Sciatic nerve (tissue), 2 donors: ENCODE measurements around the gene TMEM80. TPM values are rescaled to one million over a fixed set of nuclear protein-coding genes. Genes with fewer than 3 reads are reported as not detected.

ENCODE experiments used
- ATAC-seq: fragments of 200-7000 bp; cut with Tn5 transposase; one replicate; pipeline ENCODE4 v1.9.1; 2020; ENCODE audit warnings: mild to moderate bottlenecking, moderate library complexity
- DNase-seq: peaks from one replicate; pipeline ENCODE4 v3.0.0-alpha.2; 2020; ENCODE audit warnings: low spot score
- intact Hi-C: fragments of 100-400 bp; cut with DNase I; formaldehyde crosslinking; loops from one replicate; pipeline ENCODE4 v1.14.2; 2022
- total RNA-seq: library from RNA; stranded (reverse); fragmentation: NEBNext Ultra II Directional; extraction: Animal tissue kit (Norgen Biotek cat#: 25700); gene quantifications from one replicate; pipeline ENCODE4 v1.2.1, GENCODE V29; 2021
- donor health status: DM: no; HTN: no; CAD: no.
- donor health status: DM: no; HTN: no; CAD: no.

The TMEM80 gene
- total RNA-seq, 1 donor from 2014 or later, result 28.4 TPM

DNA sequence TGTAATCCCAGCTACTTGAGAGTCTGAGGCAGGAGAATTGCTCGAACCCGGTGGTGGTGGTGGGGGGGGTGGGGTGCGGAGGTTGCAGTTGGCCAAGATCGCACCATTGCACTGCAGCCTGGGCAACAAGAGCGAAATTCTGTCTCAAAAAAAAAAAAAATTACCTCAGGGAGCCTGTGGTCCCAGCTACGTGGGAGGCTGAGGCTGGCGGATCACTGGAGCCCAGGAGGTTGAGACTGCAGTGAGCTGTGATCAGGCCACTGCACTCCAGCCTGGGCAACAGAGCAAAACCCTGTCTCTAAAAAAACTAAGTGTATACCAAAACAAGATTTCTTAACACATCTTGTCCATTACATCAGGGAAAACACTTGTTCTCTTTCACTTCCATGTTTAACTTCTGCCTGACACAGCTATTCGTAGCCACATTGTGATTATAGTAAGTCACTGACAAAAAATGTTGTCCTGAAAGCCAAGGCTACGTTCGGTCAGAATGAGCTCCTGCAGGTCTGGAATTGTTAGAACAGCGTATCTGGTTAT, 1.4 kb downstream of the TMEM80 start:
- intact Hi-C loops, result no loop called here
- no peak for DNase-seq
- peak; percentile 6 for ATAC-seq

DNA sequence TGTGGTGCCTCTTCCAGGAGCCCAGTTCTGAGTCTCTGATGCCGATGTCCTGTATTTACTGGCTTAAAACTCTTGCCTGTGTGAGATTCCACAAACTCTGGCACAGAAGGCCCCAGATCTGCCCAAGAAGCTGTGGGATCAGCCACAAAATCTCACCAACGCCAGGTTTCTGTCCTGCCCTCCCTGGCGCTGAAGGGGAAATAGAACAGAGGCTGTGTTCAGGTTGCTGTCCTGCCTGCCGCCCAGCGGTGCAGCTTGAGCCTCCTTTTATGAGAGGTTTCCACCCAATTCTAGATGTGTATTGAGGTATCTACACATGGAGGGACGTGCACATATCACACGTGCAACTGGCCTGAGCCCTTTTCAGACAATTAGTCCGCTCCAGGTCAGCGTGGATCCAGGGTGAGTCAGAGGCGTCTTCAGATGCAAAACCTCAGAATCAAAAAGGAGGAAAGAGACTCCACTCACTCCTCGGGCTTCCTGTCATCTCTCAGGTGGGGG, 2.2 kb downstream of the TMEM80 start:
- DNase-seq (no peak), ATAC-seq (no peak)
- intact Hi-C loops, result no loop called here

DNA sequence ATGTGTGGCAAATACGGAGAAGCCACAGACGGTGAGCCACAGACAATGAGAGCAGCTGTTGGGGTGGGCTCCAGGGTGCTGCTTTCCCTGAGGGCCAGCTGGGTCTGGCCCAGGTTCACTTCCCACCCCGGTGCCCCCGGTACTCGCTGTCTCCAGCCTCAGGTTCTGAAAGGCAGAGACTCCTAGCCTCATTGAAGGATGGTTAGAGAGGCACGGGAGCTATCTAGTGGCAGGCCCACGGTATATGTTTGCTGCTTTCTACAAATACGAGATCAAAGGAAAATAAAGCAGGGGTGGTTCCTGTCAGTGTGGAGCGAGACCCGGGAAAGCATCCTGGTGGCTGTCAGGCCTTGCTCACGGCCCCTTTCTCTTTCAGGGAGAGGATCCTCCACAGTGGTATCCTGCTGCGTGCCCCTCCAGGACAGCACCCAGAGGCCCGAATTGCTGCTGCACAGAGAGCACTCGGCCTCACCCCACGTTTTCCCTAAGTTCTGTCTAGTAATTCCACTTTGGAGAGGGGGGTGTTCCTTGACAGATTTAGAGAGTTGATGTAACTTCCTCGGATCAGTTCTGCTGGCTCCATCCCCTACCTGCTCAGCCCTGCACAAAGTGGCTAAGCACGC, 3.0 kb downstream of the TMEM80 start:
- intact Hi-C loops, result no loop called here
- no peak for ATAC-seq
- no peak for DNase-seq

- no peak for ATAC-seq
- no peak for DNase-seq
- intact Hi-C loops, result no loop called here
Observed at GRCh38 chr11:699116-699508, 3.5 kb downstream of the TMEM80 start.

- ATAC-seq, result no peak
- DNase-seq, result no peak
- intact Hi-C loops, result no loop called here
Observed at GRCh38 chr11:699753-700152, 4.1 kb downstream of the TMEM80 start.

- no peak for ATAC-seq
- intact Hi-C loops, result no loop called here
- no peak for DNase-seq
Observed at GRCh38 chr11:701741-702461, 6.3 kb downstream of the TMEM80 start.

DNA sequence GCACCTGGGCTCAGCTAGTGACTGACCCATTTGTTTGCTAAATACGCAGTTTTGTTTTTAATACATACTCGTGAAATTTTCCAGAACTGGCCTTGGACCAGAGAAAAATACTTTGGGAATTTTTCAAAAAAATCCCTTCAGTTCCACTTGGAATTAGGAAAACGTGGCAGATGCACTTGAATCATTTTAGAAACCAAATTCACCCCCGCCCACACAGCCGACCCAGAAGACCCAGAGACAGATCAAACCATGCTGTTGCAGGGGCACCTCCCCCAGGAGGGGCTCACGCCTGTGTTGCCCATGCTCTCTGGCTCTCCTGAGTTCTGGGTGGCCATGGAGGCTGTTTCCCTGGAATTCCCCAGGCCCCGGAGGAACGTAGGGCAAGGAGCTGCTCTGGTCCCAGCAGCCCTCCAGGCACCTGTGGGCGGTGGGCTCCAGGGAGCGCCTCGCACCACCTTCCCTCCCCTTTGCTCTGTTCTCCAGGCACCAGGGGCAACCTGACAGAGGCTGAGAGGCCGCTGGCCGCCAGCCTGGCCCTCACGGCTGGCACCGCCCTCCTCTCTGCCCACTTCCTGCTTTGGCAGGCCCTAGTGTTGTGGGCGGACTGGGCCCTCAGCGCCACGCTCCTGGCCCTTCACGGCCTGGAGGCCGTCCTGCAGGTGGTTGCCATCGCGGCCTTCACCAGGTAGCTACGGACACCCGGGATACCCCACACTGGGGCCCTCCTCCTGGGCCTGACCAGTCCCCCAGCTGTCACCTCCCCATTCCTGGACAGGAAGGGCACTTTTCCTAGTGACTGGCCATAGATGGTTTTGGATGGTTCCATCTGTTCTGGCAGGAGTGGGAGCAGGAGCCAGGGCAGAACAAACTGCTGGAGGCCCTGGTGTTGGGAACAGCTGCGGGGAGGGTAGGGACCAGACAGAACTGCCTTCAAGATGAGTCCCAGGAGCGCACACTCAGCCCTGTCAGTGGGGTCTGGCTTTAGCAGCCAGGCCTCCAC, 7.1 kb downstream of the TMEM80 start:
- intact Hi-C loops, result no loop called here
- peak; percentile 11 for ATAC-seq
- no peak for DNase-seq

DNA sequence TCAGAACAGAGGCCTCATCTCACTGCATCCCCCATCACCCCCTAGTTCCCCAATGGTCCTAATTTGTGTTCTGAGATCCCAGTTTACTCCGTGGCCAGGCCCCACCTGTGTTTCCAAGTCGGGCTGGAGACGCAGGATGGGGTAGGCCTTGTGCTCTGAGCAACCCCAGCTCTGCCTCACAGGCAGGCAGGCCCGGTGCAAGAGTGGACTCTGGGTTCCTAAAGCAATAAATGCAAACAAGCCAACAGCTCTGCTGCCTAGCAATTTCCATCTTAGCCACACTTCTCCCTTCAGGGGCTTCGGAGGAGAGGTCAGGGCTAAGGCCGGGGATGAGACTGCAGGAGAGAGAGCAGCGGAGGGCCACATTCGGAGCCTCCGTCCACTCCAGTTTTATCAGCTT, 7.9 kb downstream of the TMEM80 start:
- no peak for DNase-seq
- intact Hi-C loops, result no loop called here
- ATAC-seq, result no peak

- ATAC-seq (no peak), DNase-seq (peak; percentile 54)
- intact Hi-C loops, result no loop called here
Observed at GRCh38 chr11:704228-704674, 8.6 kb downstream of the TMEM80 start.

- peak; percentile 62 for DNase-seq
- intact Hi-C loops, result no loop called here
- ATAC-seq, result peak; percentile 2
Observed at GRCh38 chr11:704781-705645, 9.4 kb downstream of the TMEM80 start.

- ATAC-seq (peak; percentile 7), DNase-seq (no peak)
- intact Hi-C loops, result no loop called here
Observed at GRCh38 chr11:705646-706438, 10.2 kb downstream of the TMEM80 start, which contains the start of gene EPS8L2. TSS of gene EPS8L2 (plus strand) at chr11:706231. CDS start at chr11:709408, 3,177 bp downstream.

- DNase-seq (no peak), ATAC-seq (no peak)
- intact Hi-C loops, result no loop called here
Observed at GRCh38 chr11:706439-706956, 10.9 kb downstream of the TMEM80 start.

DNA sequence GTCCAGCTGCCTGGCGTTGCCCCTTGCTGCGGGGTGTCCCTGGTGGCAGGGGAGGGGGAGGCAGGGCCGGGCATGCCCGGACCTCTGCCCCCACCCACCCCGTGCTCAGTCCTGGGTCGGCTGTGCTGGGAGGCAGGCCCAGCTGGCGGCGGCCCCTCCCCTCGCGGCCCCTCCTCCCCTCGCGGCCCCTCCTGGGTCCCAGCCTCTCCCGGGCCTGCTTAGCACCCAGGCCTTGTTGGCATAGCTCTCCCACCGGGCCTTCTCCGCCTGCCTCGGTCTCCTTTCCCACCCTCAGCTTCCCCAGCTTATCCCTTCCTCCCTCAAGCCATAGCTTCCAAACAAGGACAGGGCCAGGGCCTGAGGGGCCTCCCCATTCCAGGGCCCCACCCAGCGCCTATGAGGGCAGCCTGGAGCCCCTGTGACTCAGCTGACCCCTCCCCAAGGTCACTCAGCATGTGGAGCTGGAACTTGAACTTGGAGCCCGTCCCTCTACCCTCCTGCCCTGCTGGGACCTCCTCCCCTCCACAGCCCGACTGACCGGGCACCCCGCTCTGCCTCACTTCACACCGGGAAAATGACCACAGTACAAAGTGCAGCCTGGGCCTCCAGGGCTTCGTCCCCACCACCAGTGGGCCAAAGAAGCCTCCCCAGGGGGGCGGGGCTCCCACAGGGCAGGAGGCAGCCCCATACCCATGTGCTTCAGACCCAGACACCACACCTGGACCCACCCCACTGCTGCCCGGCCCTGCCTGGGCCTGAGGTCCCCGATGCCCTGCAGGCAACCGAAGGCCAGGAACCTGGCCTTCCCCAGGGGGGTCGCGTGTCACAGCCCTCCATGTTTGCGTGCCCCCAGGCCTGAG, 11.6 kb downstream of the TMEM80 start:
- ATAC-seq, result peak; percentile 55
- no peak for DNase-seq
- intact Hi-C loops, result no loop called here

GRCh38 chr11:707817-708420, 12.3 kb downstream of the TMEM80 start:
- ATAC-seq, result no peak
- DNase-seq, result no peak
- intact Hi-C loops, result no loop called here

DNA sequence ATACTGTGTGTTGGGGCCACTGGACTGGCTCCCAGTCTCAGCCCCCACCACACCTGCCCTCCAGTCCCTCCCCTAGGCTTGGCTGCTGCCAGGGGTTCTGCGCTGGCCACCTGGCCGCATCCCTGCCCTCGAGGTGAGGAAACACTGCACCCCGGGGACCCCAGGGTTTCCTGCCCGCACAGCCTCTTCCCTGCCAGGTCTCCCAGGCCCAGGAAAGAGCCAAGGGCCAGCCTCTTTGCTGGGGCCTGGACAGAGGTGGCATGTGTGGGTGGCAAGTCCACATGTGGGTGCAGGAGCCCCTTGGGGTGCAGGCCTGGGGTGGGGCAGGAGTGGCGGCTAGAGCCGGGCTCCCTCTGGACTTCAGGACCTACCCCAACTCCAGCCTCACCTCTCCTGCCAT, 12.9 kb downstream of the TMEM80 start:
- no peak for ATAC-seq
- intact Hi-C loops, result no loop called here
- DNase-seq, result no peak
